Natural killer cell (primary cell): ENCODE data around the gene CHCHD3. TPM values are rescaled to one million over a fixed set of nuclear protein-coding genes. Genes with fewer than 3 reads are reported as not detected.

Experiments
- ATAC-seq, 3 donors: fragments of 150-1000 bp in 2 of 3; fragments of 200-7000 bp in 1 of 3; cut with Tn5 transposase; 1 replicate in 1 of 3; 2 replicates in 2 of 3; pipeline ENCODE4 v1.10.0; 2021; ENCODE audit warnings: mild to moderate bottlenecking in 2 of 3, moderate library complexity in 2 of 3
- DNase-seq, 2 donors: peaks; one replicate each; pipeline versions ENCODE4 v3.0.0 to v3.0.0-alpha.2; 2013 to 2021; ENCODE audit warnings: mixed read lengths in 1 of 2
- H3K27ac ChIP-seq: one replicate; pipeline ENCODE4 v1.5.1; 2013; ENCODE audit warnings: mild to moderate bottlenecking, low read length
- H3K27me3 ChIP-seq: one replicate; pipeline ENCODE4 v1.6.1; 2013; ENCODE audit warnings: low read length; ENCODE audit not compliant: control insufficient read depth, insufficient read depth
- H3K36me3 ChIP-seq: one replicate; pipeline ENCODE4 v1.6.1; 2013; ENCODE audit warnings: low read length; ENCODE audit not compliant: control insufficient read depth, insufficient read depth
- H3K4me1 ChIP-seq: one replicate; pipeline ENCODE4 v1.6.1; 2013; ENCODE audit warnings: low read length; ENCODE audit not compliant: control insufficient read depth, insufficient read depth
- H3K4me3 ChIP-seq: one replicate; pipeline ENCODE4 v1.5.1; 2013; ENCODE audit warnings: low read length
- H3K9me3 ChIP-seq: one replicate; pipeline ENCODE4 v1.6.1; 2013; ENCODE audit warnings: low read length; ENCODE audit not compliant: control insufficient read depth, insufficient read depth
- H3K27ac Mint-ChIP-seq, 2 donors: one replicate each; pipeline ENCODE4 v1.8.0; 2022; ENCODE audit warnings: mild to moderate bottlenecking in 2 of 2, mixed read lengths in 2 of 2, moderate library complexity in 1 of 2
- H3K27me3 Mint-ChIP-seq, 2 donors: one replicate each; pipeline ENCODE4 v1.8.0; 2022; ENCODE audit warnings: low read depth in 2 of 2, mixed read lengths in 2 of 2
- H3K36me3 Mint-ChIP-seq: one replicate; pipeline ENCODE4 v1.8.0; 2022; ENCODE audit warnings: mixed read lengths
- H3K4me1 Mint-ChIP-seq, 2 donors: one replicate each; pipeline ENCODE4 v1.8.0; 2022; ENCODE audit warnings: mixed read lengths in 2 of 2
- H3K4me3 Mint-ChIP-seq: one replicate; pipeline ENCODE4 v1.8.0; 2022; ENCODE audit warnings: mild to moderate bottlenecking, moderate library complexity, mixed read lengths
- H3K9me3 Mint-ChIP-seq, 2 donors: one replicate each; pipeline ENCODE4 v1.8.0; 2022; ENCODE audit warnings: mixed read lengths in 2 of 2
- WGBS: methylation state at CpG from one replicate; pipeline ENCODE4 v1.1.7; 2013; ENCODE audit warnings: missing lambda C conversion rate; ENCODE audit not compliant: insufficient coverage; 5-methylcytosine and 5-hydroxymethylcytosine counted together
- intact Hi-C: fragments of 100-400 bp; cut with micrococcal nuclease; formaldehyde crosslinking; loops from one replicate; pipeline ENCODE4 v1.14.2; 2022
- total RNA-seq, 4 donors: library from RNA; stranded (reverse); fragments of 120-200 nt in 1 of 4; gene quantifications; one replicate each; pipeline versions ENCODE4 v1.2.3 to v1.2.4, GENCODE V29; 2013 to 2022
- TF ChIP-seq, protein P1 (sequence below): fragments of 200-600 bp; IDR thresholded peaks from one replicate; pipeline ENCODE4 v1.8.0; 2022; ENCODE audit warnings: antibody characterized with exemption

CHCHD3 gene
- total RNA-seq, 3 donors from 2014 or later (not counting 1 experiment from before 2014, with no cell fraction given), result 35.2 to 41.0 (median 35.9) TPM

DNA sequence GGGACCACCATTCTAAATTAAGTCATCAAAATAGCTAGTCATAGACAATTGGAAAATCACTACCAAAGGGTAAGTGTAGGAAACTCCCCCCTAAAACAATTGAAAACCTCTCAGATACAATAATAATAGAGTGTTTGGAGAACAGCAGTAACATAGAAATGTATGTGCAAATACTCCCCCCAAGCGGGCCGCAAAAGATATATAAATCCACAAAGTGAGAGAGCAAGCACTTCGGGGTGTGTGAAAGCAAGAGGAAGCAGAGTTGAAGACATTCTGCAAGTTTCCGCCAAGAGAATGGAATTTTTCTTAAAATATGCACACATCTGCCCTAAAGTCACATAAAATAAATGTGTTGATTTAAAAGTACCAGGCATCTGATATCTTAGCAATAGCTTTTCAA lies 33.3 kb downstream of the CHCHD3 start:
- no peaks in the 10 kb centered on the region for H3K27me3 Mint-ChIP-seq
- H3K4me1 Mint-ChIP-seq, result peaks cover 15 to 38% of the 10 kb centered on the region in 2 donors
- no peaks in the 10 kb centered on the region for H3K27me3 ChIP-seq
- intact Hi-C loops, result no loop called here
- ATAC-seq, result no peak
- H3K4me1 ChIP-seq, result no peaks in the 10 kb centered on the region
- TF ChIP-seq, protein P1, sequence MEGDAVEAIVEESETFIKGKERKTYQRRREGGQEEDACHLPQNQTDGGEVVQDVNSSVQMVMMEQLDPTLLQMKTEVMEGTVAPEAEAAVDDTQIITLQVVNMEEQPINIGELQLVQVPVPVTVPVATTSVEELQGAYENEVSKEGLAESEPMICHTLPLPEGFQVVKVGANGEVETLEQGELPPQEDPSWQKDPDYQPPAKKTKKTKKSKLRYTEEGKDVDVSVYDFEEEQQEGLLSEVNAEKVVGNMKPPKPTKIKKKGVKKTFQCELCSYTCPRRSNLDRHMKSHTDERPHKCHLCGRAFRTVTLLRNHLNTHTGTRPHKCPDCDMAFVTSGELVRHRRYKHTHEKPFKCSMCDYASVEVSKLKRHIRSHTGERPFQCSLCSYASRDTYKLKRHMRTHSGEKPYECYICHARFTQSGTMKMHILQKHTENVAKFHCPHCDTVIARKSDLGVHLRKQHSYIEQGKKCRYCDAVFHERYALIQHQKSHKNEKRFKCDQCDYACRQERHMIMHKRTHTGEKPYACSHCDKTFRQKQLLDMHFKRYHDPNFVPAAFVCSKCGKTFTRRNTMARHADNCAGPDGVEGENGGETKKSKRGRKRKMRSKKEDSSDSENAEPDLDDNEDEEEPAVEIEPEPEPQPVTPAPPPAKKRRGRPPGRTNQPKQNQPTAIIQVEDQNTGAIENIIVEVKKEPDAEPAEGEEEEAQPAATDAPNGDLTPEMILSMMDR, result no peak
- DNase-seq, result no peak
- no peaks in the 10 kb centered on the region for H3K9me3 ChIP-seq
- 100% methylated on average over 3 of the region's 4 CpGs for WGBS
- H3K27ac Mint-ChIP-seq, result no peak overlapping the region
- H3K27ac ChIP-seq, result no peak overlapping the region
- no peak overlapping the region for H3K4me3 Mint-ChIP-seq
- no peaks in the 10 kb centered on the region for H3K36me3 ChIP-seq
- H3K9me3 Mint-ChIP-seq, result no peaks in the 10 kb centered on the region
- H3K36me3 Mint-ChIP-seq, result no peaks in the 10 kb centered on the region
- no peak overlapping the region for H3K4me3 ChIP-seq

DNA sequence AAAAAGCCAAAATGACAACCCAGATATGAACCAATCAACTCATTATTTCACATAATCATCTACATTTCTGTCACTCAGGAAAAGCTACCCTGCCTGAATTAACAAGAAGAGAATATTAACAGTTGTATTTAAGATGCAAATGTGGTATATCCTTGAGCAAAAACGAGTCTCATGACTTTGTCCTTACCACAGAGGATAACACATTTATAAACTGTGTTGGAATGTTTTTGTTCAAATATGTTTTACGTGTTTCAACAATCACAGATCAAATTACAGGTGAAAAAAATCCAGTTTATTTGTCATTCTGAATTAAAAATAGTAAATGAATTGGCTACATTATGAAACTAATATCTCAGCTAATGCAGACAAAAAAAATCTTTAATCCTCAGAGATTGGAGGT lies 34.6 kb downstream of the CHCHD3 start:
- ATAC-seq, result no peak
- Mint-ChIP-seq H3K4me1 (peaks cover 6 to 29% of the 10 kb centered on the region in 2 donors), H3K36me3 (no peaks in the 10 kb centered on the region), H3K9me3 (no peaks in the 10 kb centered on the region), H3K27ac (no peak overlapping the region), H3K27me3 (no peaks in the 10 kb centered on the region), H3K4me3 (no peak overlapping the region)
- no CpG with 5 or more reads among the region's 2 CpGs for WGBS
- no peaks in the 10 kb centered on the region for H3K27me3 ChIP-seq
- no peak for DNase-seq
- H3K36me3 ChIP-seq, result no peaks in the 10 kb centered on the region
- no peaks in the 10 kb centered on the region for H3K9me3 ChIP-seq
- no peak overlapping the region for H3K4me3 ChIP-seq
- H3K4me1 ChIP-seq, result no peaks in the 10 kb centered on the region
- intact Hi-C loops, result no loop called here
- H3K27ac ChIP-seq, result no peak overlapping the region
- TF ChIP-seq, protein P1, result no peak

DNA sequence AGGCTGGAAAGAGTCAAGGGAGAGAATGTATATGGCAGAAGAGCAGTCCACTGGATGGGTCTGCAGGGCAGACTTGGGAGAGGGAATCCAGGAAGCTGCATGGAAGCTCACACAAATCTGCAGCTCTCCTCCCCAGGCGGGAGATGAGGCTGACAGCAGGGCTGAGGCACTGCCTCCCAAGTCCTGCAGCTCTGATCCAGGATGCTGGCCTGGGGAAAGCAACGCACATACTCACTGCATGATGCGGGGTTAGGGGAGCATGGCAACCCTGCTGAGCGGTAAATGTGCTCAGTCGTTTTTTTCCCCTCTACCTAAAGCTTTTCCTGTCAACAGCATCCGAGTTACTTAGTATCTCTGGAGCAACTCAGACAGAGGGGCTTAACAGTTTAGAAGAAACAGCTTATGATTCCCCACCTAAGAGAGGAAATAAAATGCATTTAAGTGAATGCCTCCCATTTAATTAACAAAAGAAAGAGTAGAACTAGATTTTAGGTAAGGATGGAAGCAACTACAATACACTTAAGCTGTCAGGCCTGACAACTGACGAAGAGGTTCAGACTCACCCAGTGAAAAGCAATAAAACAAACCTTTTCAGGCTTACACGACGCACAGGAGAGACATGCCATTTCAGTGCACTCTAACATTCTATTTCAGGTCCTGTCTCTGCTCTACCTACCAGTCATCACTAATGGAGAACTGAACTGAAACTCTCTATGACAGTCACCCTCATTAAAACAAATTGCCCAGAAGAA lies 37.0 kb downstream of the CHCHD3 start:
- Mint-ChIP-seq H3K27ac (no peak overlapping the region), H3K4me3 (no peak overlapping the region), H3K36me3 (no peaks in the 10 kb centered on the region), H3K9me3 (no peaks in the 10 kb centered on the region), H3K27me3 (no peaks in the 10 kb centered on the region), H3K4me1 (peaks cover 15 to 30% of the 10 kb centered on the region in 2 donors)
- TF ChIP-seq, protein P1, result no peak
- intact Hi-C loops, result no loop called here
- no peaks in the 10 kb centered on the region for H3K4me1 ChIP-seq
- 96% methylated on average over 9 of the region's 9 CpGs for WGBS
- H3K27me3 ChIP-seq, result no peaks in the 10 kb centered on the region
- H3K4me3 ChIP-seq, result no peak overlapping the region
- H3K27ac ChIP-seq, result no peak overlapping the region
- ATAC-seq (no peak), DNase-seq (no peak)
- no peaks in the 10 kb centered on the region for H3K36me3 ChIP-seq
- H3K9me3 ChIP-seq, result no peaks in the 10 kb centered on the region

DNA sequence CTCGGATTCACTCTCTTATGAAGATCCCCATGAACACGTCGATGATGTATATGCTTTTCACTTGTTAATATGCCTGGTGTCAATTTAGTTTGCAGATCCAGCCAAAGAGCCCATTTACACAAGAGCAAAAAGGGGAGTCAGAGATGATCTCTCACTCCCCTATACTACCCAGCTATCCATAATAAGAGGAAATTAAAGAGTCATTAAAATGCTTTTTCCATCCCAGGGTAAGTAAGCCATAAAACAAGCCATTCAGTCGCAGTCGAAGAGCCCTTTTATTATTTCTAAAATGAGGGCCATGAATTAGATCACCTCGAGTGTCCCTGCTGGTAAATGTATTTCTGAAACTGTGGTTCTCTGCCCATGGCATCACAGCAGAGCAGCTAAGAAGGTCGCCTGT lies 41.2 kb downstream of the CHCHD3 start:
- Histone ChIP-seq H3K27ac (no peak overlapping the region), H3K36me3 (no peaks in the 10 kb centered on the region), H3K4me1 (no peaks in the 10 kb centered on the region), H3K9me3 (no peaks in the 10 kb centered on the region), H3K4me3 (no peak overlapping the region), H3K27me3 (no peaks in the 10 kb centered on the region)
- no peaks in the 10 kb centered on the region for H3K9me3 Mint-ChIP-seq
- peaks cover 24 to 25% of the 10 kb centered on the region in 2 donors for H3K4me1 Mint-ChIP-seq
- DNase-seq (no peak), ATAC-seq (no peak)
- no peaks in the 10 kb centered on the region for H3K36me3 Mint-ChIP-seq
- intact Hi-C loops, result no loop called here
- no peak overlapping the region for H3K4me3 Mint-ChIP-seq
- H3K27me3 Mint-ChIP-seq, result no peaks in the 10 kb centered on the region
- no peak overlapping the region for H3K27ac Mint-ChIP-seq
- 96% methylated on average over 7 of the region's 7 CpGs for WGBS
- TF ChIP-seq, protein P1, result no peak
